HCT116 (cell line): ENCODE results near the gene NCOR1. TPM values are rescaled to one million over a fixed set of nuclear protein-coding genes. Genes with fewer than 3 reads are reported as not detected.

Source experiments
- ATAC-seq: fragments of 200-7000 bp; cut with Tn5 transposase; 2 replicates; pipeline ENCODE4 v1.9.1; 2020; ENCODE audit warnings: mild to moderate bottlenecking, moderate library complexity
- BruUV-seq: library from RNA; stranded (reverse); fragments of 400-500 nt; replicated peaks from 2 replicates; lab custom pipeline; 2021; lab: Mats Ljungman, UMichigan
- CTCF ChIA-PET: fragments of 300-600 bp; sonication (Branson Sonifier 250); formaldehyde crosslinking; loops from one replicate; lab custom pipeline; 2021; ENCODE audit warnings: antibody characterized with exemption; lab: Charles Lee
- POLR2A ChIA-PET: fragments of 300-600, 350-600 bp; sonication (Branson Sonifier 250); formaldehyde crosslinking; loops from one replicate; lab custom pipeline; 2021; ENCODE audit warnings: antibody characterized with exemption; lab: Charles Lee
- RAD21 ChIA-PET, 2 experiments: fragments of 300-600 bp; sonication (Branson Sonifier 250); formaldehyde crosslinking; loops; one replicate each; lab custom pipeline; 2023; ENCODE audit warnings: low total read pairs in 2 of 2; ENCODE audit not compliant: uncharacterized antibody in 2 of 2, unreplicated experiment in 2 of 2, low non-redundant PET in 1 of 2; lab: Charles Lee
- DNase-seq: peaks from one replicate; pipeline ENCODE4 v3.0.0-alpha.2; 2010; ENCODE audit warnings: low read depth, low spot score
- H2AFZ ChIP-seq: fragments of 200-600 bp; shearing (Covaris generic), sonication (generic); 2 replicates; pipeline ENCODE4 v1.6.1; 2017; ENCODE audit warnings: low read depth, mixed run types, mixed read lengths, antibody characterized with exemption, low read length; ENCODE audit not compliant: poor library complexity, severe bottlenecking
- H3K27ac ChIP-seq: 2 replicates; pipeline ENCODE4 v1.5.1; 2012; ENCODE audit warnings: low read depth, low read length
- H3K27me3 ChIP-seq: fragments of 200-600 bp; sonication (generic); 2 replicates; pipeline ENCODE4 v1.6.1; 2016; ENCODE audit warnings: mixed run types, low read length, mixed read lengths; ENCODE audit not compliant: insufficient read depth
- H3K36me3 ChIP-seq, 2 experiments: fragments of 200-500 bp in 1 of 2; fragments of 200-600 bp in 1 of 2; sonication (Bioruptor generic) in 1 of 2; sonication (generic) in 1 of 2; 2 replicates each; pipeline versions ENCODE4 v1.5.1 to v1.6.1; 2014 to 2016; ENCODE audit warnings: low read length in 2 of 2, inconsistent platforms in 1 of 2, mixed read lengths in 1 of 2, mixed run types in 1 of 2; ENCODE audit not compliant: insufficient read depth in 2 of 2, control insufficient read depth in 1 of 2
- H3K4me1 ChIP-seq, 2 experiments: fragments of 200-600 bp in 1 of 2; sonication (generic) in 1 of 2; 2 replicates each; pipeline versions ENCODE4 v1.5.1 to v1.6.1; 2012 to 2017; ENCODE audit warnings: low read length in 2 of 2, inconsistent platforms in 1 of 2, mild to moderate bottlenecking in 1 of 2, mixed read lengths in 1 of 2, mixed run types in 1 of 2, moderate library complexity in 1 of 2; ENCODE audit not compliant: insufficient read depth in 2 of 2, control insufficient read depth in 1 of 2
- H3K4me2 ChIP-seq: fragments of 200-600 bp; sonication (generic); 2 replicates; pipeline ENCODE4 v1.6.1; 2017; ENCODE audit warnings: mixed run types, low read length, mixed read lengths
- H3K4me3 ChIP-seq, 2 experiments: fragments of 200-600 bp in 1 of 2; sonication (generic) in 1 of 2; replicated peaks in 1 of 2; 2 replicates each; pipeline ENCODE4 v1.5.1; 2011 to 2016; ENCODE audit warnings: low read length in 2 of 2, control low read depth in 1 of 2, low read depth in 1 of 2, mild to moderate bottlenecking in 1 of 2, mixed read lengths in 1 of 2, mixed run types in 1 of 2
- H3K79me2 ChIP-seq: fragments of 200-600 bp; sonication (generic); 2 replicates; pipeline ENCODE4 v1.6.1; 2017; ENCODE audit warnings: mild to moderate bottlenecking, mixed run types, low read length, moderate library complexity, mixed read lengths; ENCODE audit not compliant: insufficient read depth
- H3K9ac ChIP-seq: fragments of 200-600 bp; sonication (generic); 2 replicates; pipeline ENCODE4 v1.6.1; 2016; ENCODE audit warnings: low read length, mixed read lengths
- H3K9me2 ChIP-seq: fragments of 200-600 bp; sonication (generic), shearing (Covaris generic); 2 replicates; pipeline ENCODE4 v1.6.1; 2017; ENCODE audit warnings: mixed run types, mild to moderate bottlenecking, moderate library complexity; ENCODE audit not compliant: insufficient read depth
- H3K9me3 ChIP-seq, 2 experiments: fragments of 200-500 bp in 1 of 2; fragments of 200-600 bp in 1 of 2; sonication (Bioruptor generic) in 1 of 2; sonication (generic) in 1 of 2; 2 replicates each; pipeline ENCODE4 v1.6.1; 2014 to 2017; ENCODE audit warnings: low read length in 2 of 2, mixed read lengths in 2 of 2, inconsistent platforms in 1 of 2, low read depth in 1 of 2, mild to moderate bottlenecking in 1 of 2, mixed run types in 1 of 2, moderate library complexity in 1 of 2; ENCODE audit not compliant: control insufficient read depth in 1 of 2, insufficient read depth in 1 of 2
- H4K20me1 ChIP-seq: fragments of 200-600 bp; sonication (generic), shearing (Covaris generic); 2 replicates; pipeline ENCODE4 v1.6.1; 2017; ENCODE audit warnings: mixed run types, mild to moderate bottlenecking, moderate library complexity; ENCODE audit not compliant: insufficient read depth
- ATF3 ChIP-seq: IDR thresholded peaks from 2 replicates; pipeline ENCODE4 v1.6.1; 2012
- CBX3 ChIP-seq: IDR thresholded peaks from 2 replicates; pipeline ENCODE4 v1.6.1; 2012; ENCODE audit warnings: low read depth
- CEBPB ChIP-seq: IDR thresholded peaks from 2 replicates; pipeline ENCODE4 v1.6.1; 2012; ENCODE audit warnings: low read depth
- EGR1 ChIP-seq: IDR thresholded peaks from 2 replicates; pipeline ENCODE4 v1.6.1; 2012; ENCODE audit warnings: low read depth
- FOSL1 ChIP-seq: IDR thresholded peaks from 2 replicates; pipeline ENCODE4 v1.6.1; 2012; ENCODE audit warnings: low read depth
- JUND ChIP-seq: IDR thresholded peaks from 2 replicates; pipeline ENCODE4 v1.6.1; 2012
- POLR2AphosphoS5 ChIP-seq: IDR thresholded peaks from 2 replicates; pipeline ENCODE4 v1.6.1; 2011; ENCODE audit warnings: mild to moderate bottlenecking, low read depth, low read length, moderate library complexity
- RAD21 ChIP-seq: IDR thresholded peaks from 2 replicates; pipeline ENCODE4 v1.6.1; 2012; ENCODE audit warnings: low read depth, mild to moderate bottlenecking
- REST ChIP-seq: IDR thresholded peaks from 2 replicates; pipeline ENCODE4 v1.6.1; 2012; ENCODE audit warnings: low read depth
- SIN3A ChIP-seq: IDR thresholded peaks from 2 replicates; pipeline ENCODE4 v1.6.1; 2012; ENCODE audit warnings: low read depth
- SP1 ChIP-seq: IDR thresholded peaks from 2 replicates; pipeline ENCODE4 v1.6.1; 2012; ENCODE audit warnings: low read depth
- SRF ChIP-seq: IDR thresholded peaks from 2 replicates; pipeline ENCODE4 v1.6.1; 2012; ENCODE audit warnings: low read depth
- TCF7L2 ChIP-seq: IDR thresholded peaks from 2 replicates; pipeline ENCODE4 v1.7.0; 2011; ENCODE audit warnings: borderline replicate concordance, inconsistent platforms; ENCODE audit not compliant: insufficient read depth, insufficient read length; ENCODE audit errors: extremely low read depth
- ZBTB33 ChIP-seq: IDR thresholded peaks from 2 replicates; pipeline ENCODE4 v1.6.1; 2011; ENCODE audit warnings: mild to moderate bottlenecking, low read length, moderate library complexity; ENCODE audit not compliant: insufficient replicate concordance; ENCODE audit errors: extremely low read depth
- ZFX ChIP-seq: fragments of 450-650 bp; IDR thresholded peaks from 2 replicates; pipeline ENCODE4 v1.6.1; 2017
- ZNF274 ChIP-seq: fragments of 200-500 bp; sonication (Bioruptor generic); IDR thresholded peaks from 2 replicates; pipeline ENCODE4 v1.6.1; 2014; ENCODE audit warnings: mild to moderate bottlenecking, low read depth, low read length, inconsistent platforms
- intact Hi-C: fragments of 100-400 bp; cut with micrococcal nuclease; formaldehyde crosslinking; loops from 2 replicates; pipeline ENCODE4 v1.10.0; 2022
- total RNA-seq: library from RNA; stranded (reverse); gene quantifications from one replicate; pipeline ENCODE4 v1.2.1, GENCODE V29; 2021; ENCODE audit not compliant: unreplicated experiment
- TF ChIP-seq, protein P1 (sequence below), 3 experiments: fragments of 200-600 bp in 1 of 3; sonication (generic) in 1 of 3; IDR thresholded peaks in 2 of 3; conservative IDR thresholded peaks in 1 of 3; 2 replicates each; pipeline ENCODE4 v1.5.1; 2012 to 2017; ENCODE audit warnings: low read depth in 2 of 3, low read length in 2 of 3, antibody characterized with exemption in 1 of 3, borderline replicate concordance in 1 of 3, control low read depth in 1 of 3, mild to moderate bottlenecking in 1 of 3, mixed read lengths in 1 of 3, mixed run types in 1 of 3, moderate library complexity in 1 of 3; ENCODE audit not compliant: insufficient read depth in 1 of 3
- TF ChIP-seq, protein P2 (sequence below): IDR thresholded peaks from 2 replicates; pipeline ENCODE4 v1.6.1; 2012

NCOR1 gene
- total RNA-seq, 1 experiment from 2014 or later: 43.7 TPM

DNA sequence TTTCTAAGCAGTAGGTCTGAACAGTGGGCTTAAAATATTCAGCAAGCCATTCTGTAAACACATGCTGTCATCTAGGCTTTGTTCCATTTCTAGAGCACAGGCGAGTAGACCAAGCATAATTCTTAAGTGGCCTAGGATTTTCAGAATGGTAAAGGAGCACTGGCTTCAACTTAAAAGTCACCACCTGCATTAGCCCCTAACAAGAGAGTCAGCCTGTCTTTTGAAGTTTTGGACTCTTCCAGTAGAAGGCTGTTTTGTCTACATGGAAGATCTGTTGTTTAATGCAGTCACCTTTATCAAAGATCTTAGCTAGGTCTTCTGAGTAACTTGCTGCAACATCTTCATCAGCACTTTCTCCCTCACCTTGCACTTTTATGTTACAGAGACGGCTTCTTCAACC, 179.1 kb downstream of the NCOR1 start:
- no peaks in the 10 kb centered on the region for H3K9me3 ChIP-seq
- H3K9me2 ChIP-seq: no peaks in the 10 kb centered on the region
- H3K4me2 ChIP-seq: no peak overlapping the region
- no peaks in the 10 kb centered on the region for H3K27me3 ChIP-seq
- RAD21 ChIA-PET: no interaction called here
- H2AFZ ChIP-seq: no peak overlapping the region
- no peak overlapping the region for H3K27ac ChIP-seq
- no peaks in the 10 kb centered on the region for H3K4me1 ChIP-seq
- H3K9ac ChIP-seq: no peak overlapping the region
- BruUV-seq: no TSS peak
- POLR2A ChIA-PET: no interaction called here
- H3K36me3 ChIP-seq: peaks cover 46 to 49% of the 10 kb centered on the region in 2 experiments; a peak in 3 of 4 replicates
- ATAC-seq (no peak), DNase-seq (no peak)
- H3K4me3 ChIP-seq: no peak overlapping the region
- no peaks in the 10 kb centered on the region for H3K79me2 ChIP-seq
- TF ChIP-seq, protein P1, sequence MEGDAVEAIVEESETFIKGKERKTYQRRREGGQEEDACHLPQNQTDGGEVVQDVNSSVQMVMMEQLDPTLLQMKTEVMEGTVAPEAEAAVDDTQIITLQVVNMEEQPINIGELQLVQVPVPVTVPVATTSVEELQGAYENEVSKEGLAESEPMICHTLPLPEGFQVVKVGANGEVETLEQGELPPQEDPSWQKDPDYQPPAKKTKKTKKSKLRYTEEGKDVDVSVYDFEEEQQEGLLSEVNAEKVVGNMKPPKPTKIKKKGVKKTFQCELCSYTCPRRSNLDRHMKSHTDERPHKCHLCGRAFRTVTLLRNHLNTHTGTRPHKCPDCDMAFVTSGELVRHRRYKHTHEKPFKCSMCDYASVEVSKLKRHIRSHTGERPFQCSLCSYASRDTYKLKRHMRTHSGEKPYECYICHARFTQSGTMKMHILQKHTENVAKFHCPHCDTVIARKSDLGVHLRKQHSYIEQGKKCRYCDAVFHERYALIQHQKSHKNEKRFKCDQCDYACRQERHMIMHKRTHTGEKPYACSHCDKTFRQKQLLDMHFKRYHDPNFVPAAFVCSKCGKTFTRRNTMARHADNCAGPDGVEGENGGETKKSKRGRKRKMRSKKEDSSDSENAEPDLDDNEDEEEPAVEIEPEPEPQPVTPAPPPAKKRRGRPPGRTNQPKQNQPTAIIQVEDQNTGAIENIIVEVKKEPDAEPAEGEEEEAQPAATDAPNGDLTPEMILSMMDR (IDR thresholded peaks at IDR 0.05 in 2 of 3, conservative IDR thresholded peaks at IDR 0.05 in 1 of 3; ENCODE audit: borderline replicate concordance in 1 of 3, insufficient read depth in 1 of 3, low read depth in 2 of 3, low read length in 2 of 3): no peak
- TF ChIP-seq SIN3A (no peak), ZFX (no peak), ATF3 (no peak), FOSL1 (no peak), ZNF274 (no peak), TCF7L2 (no peak), CBX3 (no peak), POLR2AphosphoS5 (no peak; the same call in 1 of the 2 replicates), SRF (no peak), EGR1 (no peak), REST (no peak), CEBPB (no peak), JUND (no peak), SP1 (no peak), RAD21 (no peak), ZBTB33 (no peak)
- TF ChIP-seq, protein P2, sequence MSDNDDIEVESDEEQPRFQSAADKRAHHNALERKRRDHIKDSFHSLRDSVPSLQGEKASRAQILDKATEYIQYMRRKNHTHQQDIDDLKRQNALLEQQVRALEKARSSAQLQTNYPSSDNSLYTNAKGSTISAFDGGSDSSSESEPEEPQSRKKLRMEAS: no peak
- intact Hi-C loops: no loop called here
- CTCF ChIA-PET: no interaction called here
- no peaks in the 10 kb centered on the region for H4K20me1 ChIP-seq
